Activated gamma-delta T cell (primary cell): ENCODE data around the gene LRRC32.

Experiments used
- DNase-seq: peaks from one replicate; lab custom pipeline; 2025; lab: John Stamatoyannopoulos, UW

LRRC32 gene

DNA sequence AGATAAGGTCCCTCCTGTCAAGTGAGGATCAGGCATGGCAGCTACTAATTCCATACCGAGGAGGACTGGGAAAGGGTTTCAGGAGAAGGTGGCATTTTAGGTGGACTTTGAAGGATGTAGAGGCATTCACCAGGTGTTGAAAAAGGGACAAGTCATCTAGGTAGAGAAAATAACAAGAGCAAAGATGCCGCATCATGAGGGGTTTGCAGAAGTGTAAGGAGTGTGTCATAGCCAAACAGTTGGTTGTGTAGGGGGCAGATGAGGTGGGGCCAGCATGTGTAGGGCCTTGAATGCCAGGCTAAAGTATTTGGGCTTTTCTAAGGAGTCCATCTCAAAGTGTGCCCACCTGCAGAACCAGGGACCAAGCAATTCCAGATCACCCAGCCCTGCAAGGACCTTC, 11.6 kb upstream of the LRRC32 start:
- no peak for DNase-seq

- no peak for DNase-seq
Measured at GRCh38 chr11:76680518-76681425, 10.2 kb upstream of the LRRC32 start.

GRCh38 chr11:76678321-76678720, 7.8 kb upstream of the LRRC32 start:
- no peak for DNase-seq

GRCh38 chr11:76677458-76677765, 6.9 kb upstream of the LRRC32 start:
- DNase-seq: no peak

- no peak for DNase-seq
Measured at GRCh38 chr11:76676636-76677457, 6.3 kb upstream of the LRRC32 start.

DNA sequence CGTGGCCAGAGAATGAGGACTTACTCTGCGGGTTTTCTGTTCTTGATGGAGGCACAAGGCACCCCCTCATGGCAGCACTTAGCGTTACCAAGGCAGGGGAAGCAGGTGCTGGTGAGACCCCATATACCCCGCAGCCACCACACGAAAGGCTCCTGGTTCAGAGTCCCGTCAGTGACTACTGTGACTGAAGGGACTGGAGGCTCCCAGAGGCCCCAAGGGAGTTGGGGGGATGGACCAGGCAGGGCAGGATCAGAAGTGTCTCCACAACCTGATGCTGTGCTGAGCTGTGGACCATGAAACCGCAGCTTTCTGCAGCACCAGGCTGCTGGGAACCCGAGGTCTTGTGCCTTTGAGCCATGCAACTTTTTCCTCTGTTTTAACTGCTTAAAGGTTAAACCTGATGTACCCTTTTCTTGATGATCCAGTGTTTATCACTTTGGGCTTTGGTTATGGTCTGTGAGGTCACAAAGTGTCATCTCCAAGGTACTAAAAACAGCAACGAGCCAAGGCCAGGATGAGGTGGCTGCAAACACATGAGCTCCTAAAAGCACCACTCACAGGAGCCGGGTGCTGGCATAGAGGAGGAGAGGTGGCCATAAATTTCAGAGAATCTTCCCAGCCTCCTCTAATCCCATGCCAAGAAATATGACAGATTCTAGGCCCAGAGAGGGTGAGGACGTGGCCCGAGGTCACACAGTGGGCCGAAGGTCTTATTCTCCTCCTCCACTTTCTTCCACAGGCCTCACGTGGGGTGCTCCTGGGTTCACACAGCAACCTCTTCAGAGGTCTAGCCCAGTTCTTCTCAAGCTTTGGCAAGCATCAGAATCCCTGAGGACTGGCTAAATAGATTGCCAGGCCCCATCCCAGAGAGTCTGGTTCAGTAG, 4.2 kb upstream of the LRRC32 start:
- no peak for DNase-seq

DNA sequence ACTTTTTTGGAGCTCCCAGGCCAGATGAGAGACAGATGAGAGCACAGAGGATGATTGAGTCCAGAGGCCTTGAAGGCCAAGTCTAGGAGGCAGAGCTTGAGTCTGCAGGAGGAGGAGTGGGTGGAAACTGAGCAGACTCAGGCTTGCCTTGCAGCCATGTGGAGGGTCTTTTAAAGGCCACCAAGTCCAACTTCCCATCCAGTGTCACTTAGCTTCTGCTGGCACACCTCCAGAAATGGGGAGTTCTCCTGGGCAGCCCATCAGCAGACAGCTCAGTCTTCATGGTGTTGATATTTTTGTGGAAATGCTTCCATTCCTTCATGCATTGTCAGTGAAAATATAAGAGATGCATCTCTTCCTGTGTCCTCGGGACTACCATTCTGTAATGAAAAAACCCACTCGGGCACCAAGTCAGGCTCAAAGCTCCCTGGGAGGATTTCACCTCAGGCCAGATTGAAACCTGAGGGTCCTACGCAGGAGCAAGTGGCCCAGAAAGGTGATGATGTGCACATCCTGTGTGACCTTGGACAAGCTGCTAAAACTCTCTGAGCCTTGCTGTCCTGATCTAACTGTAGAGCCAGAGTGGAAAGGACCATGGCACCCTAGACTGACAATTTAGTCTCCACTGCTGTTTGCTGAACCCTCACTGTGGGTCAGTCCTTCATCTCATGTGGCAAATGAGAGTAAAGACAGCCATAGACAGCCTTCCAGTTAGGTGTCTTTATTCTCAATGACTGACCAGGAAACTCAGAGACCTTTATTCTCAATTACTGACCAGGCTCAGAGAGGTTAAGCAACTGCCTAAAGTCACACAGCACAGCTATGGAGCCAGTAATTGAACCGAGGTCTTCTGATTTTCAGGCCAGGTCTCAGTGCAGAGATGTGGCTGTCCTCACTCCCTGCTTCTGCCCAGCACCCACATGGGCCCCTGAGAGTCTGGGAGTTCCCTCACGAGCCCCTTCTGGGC, 2.9 kb upstream of the LRRC32 start:
- no peak for DNase-seq

- no peak for DNase-seq
Measured at GRCh38 chr11:76672431-76673175, 2.1 kb upstream of the LRRC32 start.

DNA sequence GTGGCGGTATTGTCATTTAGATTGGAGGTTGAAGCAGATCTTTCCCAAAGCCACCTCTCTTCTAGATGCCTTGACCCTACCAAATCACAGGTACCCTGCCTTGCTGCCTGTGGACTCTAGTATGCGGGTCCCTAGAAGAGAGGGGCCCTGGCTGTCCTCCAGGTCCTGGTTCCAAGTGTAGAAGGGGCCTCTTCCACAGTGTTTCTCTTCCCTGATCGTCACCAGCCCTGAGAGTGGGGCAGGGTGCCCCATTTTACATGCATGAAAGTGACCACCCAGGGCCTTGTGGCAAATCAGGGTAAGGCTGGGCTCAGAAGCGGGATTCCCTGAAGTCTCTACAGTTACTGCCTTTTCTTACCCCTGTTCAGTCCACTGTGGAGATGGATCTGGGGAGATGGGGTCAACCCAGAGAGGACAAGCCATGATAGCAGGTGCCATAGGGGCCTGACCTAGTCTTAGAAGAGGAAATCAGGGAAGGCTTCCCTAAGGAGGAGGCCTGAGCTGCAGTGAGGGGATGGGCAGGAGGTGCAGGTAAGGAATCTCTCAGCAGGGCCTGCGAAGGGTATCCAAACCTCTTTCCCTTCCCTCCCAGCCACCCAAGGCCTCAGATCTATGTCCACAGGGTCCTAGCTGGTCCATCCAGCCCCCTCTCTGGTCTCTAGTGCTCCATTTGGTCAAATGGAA, 1.2 kb upstream of the LRRC32 start:
- no peak for DNase-seq

- DNase-seq: no peak
Measured at GRCh38 chr11:76671237-76671592, 668 bp upstream of the LRRC32 start.

- no peak for DNase-seq
Measured at GRCh38 chr11:76669901-76670484, 554 bp downstream of the LRRC32 start.

DNA sequence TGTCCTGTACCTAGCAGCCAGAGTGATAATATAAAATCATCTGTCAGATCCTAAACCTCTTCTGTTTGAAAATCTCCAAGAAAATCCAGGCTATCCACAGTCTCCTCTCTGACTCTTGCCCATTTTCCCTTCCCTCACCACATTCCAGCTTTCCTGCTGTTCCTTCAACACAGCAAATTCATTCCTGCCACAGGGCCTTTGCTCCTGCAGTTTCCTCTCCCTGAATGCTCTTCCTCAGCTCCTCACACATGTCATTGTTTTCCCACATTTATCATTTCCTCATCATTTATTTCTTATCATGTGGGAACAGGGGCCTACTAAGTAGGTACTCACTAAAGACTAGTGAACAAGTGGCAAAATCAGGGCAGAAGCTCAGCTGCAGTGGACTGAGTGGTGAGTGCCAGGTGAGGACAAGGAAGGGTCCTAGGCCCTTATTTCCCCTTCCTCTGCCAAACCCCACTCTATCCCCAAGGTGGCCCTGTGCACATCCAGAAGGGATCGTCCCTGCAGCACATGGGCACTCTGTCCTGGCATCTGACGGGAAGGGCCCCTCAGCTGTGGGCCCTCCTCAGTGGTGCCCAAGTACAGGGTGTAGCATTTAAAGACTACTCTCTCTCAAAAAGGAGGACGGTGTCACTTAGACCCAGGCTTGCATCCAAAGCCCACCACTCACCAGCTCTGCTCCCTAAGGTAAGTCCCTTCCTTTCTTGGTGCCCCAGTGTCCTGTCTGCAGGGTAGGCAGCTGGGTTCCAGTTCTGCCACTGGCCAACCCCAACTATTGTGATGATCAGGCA, 2.0 kb downstream of the LRRC32 start:
- no peak for DNase-seq

GRCh38 chr11:76667856-76668255, 2.7 kb downstream of the LRRC32 start:
- no peak for DNase-seq

DNA sequence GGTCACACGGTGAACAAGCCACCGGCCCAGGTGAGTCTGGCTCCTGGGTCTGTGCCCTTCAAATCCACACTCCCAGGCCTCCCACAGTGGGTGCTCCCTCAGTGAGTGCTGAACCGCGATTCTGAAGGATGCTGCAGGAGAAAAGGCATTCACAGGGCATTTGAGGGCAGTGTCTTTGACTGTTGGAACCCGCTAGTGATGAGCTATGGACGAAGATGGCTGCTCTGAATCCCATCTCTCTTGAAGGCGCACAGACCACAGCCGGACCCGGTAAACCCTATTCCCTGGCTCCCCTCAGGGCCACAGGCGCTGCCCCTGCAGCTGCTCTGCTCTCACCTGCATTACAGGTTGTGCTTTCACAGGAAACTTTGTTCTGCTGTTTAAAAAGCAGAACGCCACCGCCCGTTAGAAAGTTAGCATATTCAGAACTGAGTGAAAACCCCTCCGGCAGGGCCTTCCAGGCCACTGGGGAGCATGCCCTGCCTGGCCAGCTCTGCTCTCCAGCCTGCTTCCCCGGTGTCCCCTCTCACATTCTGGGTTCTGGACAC, 3.2 kb downstream of the LRRC32 start:
- no peak for DNase-seq

DNA sequence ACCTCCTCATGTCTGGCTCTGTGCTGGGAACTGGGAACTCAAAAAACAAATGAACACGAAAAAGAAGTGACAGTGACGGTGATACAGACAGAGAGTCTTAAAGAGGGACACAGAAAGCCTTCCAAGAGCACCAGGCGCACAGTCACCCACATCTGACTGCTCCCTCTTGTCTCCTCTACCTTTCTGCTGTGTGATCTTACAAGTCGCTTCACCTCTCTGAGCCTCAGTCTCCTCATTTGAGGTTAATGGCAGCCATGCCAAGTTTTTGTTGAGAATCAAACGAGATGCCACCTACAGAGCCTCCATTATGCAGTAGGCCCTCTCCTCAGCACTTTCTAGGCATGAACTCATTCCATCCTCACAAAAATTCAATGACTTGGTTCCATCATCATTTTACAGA, 3.7 kb downstream of the LRRC32 start:
- no peak for DNase-seq

DNA sequence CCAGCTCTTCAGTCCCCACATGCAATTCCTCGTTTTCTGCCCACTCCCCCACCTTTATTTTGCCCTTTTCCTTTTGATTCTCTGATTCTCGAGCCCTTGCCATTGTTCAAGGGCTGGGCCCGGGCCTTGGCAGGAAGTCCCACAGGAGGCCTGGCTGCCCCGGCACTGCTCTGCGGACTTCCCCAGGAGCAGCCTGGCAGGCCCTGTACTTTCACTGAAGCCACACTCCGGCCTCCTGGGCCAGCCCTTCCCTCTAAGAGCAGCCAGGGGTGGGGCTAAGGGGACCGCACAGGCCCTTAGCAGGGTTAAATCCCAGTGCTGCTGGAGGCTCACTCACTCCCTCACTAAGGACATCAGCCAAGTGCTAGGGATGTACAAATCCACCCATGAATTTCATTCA, 4.1 kb downstream of the LRRC32 start:
- no peak for DNase-seq

- no peak for DNase-seq
Measured at GRCh38 chr11:76665921-76666351, 4.6 kb downstream of the LRRC32 start.

GRCh38 chr11:76665172-76665571, 5.4 kb downstream of the LRRC32 start:
- DNase-seq: no peak
